ENCODE data around the gene RNF224. TPM values are rescaled to one million over a fixed set of nuclear protein-coding genes. Genes with fewer than 3 reads are reported as not detected.

The RNF224 gene
- total RNA-seq, 1 donor, result 0.09 TPM

DNA sequence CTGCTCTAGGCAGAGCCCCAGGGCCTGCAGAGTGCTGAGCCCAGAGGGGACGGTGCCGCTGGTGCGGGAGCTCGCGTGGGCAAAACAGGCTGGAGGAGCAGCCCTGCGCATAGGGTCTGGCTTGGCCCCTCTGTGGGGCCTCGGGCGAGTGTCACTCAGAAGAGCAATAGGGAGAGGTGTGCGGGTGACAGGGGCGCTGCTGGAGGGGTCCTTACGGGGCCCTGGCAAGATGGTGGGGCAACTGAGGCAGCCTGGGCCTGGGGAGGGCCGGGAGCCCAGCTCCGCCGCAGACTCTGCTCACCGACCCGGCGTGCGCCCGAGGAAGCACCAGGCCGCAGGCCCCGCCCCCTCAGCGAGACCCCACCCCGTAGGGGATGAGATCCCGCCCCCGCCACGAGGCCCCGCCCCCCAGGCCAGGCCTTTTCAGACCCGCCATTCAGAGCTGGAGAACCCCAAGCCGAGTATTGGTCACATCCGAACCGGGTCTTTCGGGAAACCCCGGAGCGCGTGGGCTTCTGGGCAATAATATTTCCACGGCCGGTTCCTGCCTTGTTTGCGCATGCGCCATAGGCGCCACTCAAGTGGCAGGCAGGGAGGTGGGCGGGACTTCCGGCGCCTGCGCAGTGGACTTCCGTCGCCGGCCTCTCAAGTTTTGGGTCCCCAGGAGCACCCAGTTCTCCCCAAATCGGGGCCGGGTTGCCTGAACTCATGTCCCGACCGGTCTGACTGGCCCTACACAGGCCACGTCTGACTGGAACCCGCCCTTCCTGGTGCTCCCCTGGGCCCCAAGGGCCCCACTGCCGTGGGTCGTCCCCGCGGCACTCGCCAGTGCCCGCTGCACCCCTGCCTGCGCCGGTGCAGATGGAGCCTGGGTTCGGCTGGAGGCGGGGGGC lies 4.0 kb upstream of the RNF224 start:
- TF ChIP-seq, protein P1, sequence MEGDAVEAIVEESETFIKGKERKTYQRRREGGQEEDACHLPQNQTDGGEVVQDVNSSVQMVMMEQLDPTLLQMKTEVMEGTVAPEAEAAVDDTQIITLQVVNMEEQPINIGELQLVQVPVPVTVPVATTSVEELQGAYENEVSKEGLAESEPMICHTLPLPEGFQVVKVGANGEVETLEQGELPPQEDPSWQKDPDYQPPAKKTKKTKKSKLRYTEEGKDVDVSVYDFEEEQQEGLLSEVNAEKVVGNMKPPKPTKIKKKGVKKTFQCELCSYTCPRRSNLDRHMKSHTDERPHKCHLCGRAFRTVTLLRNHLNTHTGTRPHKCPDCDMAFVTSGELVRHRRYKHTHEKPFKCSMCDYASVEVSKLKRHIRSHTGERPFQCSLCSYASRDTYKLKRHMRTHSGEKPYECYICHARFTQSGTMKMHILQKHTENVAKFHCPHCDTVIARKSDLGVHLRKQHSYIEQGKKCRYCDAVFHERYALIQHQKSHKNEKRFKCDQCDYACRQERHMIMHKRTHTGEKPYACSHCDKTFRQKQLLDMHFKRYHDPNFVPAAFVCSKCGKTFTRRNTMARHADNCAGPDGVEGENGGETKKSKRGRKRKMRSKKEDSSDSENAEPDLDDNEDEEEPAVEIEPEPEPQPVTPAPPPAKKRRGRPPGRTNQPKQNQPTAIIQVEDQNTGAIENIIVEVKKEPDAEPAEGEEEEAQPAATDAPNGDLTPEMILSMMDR (IDR thresholded peaks at IDR 0.05; ENCODE audit: insufficient read depth, low read length), result no peak
- peak overlapping the region; percentile 80 for H3K4me3 ChIP-seq (ENCODE audit: low read depth, low read length)
- DNase-seq (ENCODE audit: low read depth), result peak; percentile 99

DNA sequence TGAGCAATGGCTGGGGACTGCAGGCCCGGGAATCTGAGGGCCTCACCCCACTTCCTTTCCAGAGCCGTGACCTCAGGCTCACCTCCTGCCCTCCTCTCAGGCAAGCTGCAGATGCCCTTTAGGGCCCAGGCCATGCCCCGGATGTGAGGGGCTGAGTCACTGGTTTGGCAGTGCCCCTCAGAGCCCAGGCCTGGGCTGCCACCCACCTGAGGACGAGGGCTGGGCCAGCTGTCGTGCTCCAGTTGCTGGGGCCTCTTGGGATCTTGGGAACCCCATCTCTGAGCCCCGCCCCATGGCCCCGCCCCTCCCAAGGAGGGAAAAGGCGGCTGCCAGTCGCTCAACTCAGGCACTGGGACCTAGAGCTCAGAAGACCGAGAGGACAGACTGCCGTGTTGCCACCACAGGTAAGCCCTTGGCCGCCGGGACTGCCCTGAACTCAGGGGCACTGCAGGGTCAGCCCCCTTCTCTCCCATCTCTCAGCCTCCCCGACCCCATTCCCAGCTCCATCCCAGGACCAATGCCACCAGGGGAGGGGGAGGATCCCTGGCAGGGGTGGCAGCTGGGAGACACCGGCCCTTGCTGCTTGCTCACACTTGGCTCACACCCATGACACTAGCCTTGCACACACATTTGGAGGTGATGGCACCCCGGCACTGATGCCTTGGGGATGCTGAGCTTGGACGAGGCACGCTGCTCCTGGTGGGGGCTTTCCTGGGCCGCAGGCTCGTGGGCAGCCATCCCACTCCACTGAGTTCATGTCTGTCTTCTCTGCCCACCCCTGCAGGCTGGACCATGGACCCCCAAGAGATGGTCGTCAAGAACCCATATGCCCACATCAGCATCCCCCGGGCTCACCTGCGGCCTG lies 2.2 kb upstream of the RNF224 start, which contains the start of gene CYSRT1:
CYSRT1 (plus strand) TSS at position 345 of the 865 bp plus-strand sequence; CDS start at position 793, 448 bp downstream.
- H3K4me3 ChIP-seq (ENCODE audit: low read depth, low read length), result peak within 1 kb of the TSS; percentile 80
- DNase-seq (ENCODE audit: low read depth), result no peak
- TF ChIP-seq, protein P1 (IDR thresholded peaks at IDR 0.05; ENCODE audit: insufficient read depth, low read length), result no peak

DNA sequence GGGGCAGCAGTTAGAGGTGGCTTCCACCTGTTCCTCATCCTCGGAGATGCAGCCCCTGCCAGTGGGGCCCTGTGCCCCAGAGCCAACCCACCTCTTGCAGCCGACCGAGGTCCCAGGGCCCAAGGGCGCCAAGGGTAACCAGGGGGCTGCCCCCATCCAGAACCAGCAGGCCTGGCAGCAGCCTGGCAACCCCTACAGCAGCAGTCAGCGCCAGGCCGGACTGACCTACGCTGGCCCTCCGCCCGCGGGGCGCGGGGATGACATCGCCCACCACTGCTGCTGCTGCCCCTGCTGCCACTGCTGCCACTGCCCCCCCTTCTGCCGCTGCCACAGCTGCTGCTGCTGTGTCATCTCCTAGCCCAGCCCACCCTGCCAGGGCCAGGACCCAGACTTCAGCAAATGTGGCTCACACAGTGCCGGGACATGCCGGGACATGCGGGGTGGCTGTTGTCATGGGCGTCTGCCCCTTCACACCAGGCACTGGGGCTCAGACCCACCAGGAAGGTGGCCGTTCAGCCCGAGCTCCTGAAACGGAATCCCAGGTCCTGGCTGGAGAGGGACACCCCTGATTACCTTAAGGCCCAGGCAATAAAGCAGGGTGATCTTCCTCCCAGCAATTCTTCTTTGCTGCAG lies 1.5 kb upstream of the RNF224 start:
- TF ChIP-seq, protein P1 (IDR thresholded peaks at IDR 0.05; ENCODE audit: insufficient read depth, low read length), result no peak
- no peak overlapping the region for H3K4me3 ChIP-seq (ENCODE audit: low read depth, low read length)
- DNase-seq (ENCODE audit: low read depth), result no peak

DNA sequence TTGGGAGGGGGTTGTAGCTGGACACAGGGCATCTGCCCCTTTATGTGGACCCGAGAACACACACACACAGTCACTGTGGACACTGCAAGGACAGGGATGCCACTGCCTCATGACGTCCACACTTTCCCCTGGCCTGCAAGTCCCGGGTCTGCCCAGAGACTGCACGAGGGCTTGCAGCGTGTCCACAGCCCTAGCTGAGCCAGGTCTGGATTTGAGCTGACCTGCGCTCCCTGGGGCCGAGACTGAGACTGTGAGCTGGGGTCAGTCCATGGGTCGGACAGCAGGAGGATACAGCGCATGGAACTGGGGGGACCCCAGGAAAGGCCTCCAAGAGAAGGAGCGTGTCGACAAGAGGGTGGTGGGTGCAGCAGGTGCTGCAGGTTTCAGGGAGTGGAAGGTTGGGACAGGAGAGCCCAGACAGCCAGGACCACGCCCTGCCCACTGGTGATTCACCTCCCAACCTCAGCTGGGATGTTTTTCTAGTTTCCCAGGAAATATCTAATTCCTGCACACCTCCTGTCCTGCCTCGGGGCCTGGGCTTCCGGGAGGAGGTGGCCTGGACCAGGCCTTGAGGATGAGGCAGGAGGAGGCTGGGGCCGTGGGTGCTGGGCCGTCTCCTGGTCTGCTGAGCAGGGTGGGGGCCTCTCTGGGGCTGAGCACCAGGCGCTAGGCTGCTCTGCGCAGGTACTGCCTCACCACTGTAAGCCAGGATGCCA lies 806 bp upstream of the RNF224 start:
- no peak overlapping the region for H3K4me3 ChIP-seq (ENCODE audit: low read depth, low read length)
- TF ChIP-seq, protein P1 (IDR thresholded peaks at IDR 0.05; ENCODE audit: insufficient read depth, low read length), result no peak
- no peak for DNase-seq (ENCODE audit: low read depth)

DNA sequence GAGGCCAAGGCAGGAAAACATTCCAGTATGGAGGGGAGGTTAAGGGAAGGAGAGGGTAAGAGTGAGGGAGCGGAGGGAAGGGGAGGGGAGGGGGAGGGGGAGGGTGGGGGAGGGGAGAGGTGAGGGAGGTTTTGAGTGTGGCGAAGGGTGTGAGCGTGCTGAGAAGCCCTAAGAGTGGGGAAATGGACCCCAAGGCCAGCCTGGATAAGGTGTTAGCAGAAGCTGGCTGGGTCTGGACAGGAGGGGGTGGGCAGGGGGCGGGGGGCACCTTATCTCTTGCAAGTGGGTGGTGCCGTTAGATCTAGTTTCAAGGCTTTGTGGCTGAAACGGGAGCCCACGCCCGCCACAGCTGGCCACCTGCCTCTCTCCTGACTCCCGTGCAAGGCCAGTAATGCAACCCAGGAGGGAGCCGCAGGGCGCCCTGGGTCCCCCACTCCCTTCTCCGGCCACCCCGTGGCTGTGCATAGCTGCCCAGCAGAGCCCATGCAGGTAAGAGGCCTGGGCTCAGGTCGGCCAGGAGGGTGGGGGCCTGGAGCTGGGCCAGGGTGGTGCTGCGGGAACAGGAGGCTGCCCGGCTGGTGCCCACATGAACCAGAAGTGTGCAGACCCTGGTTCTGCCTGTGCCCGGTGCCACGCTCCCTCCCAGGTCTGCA lies 677 bp downstream of the RNF224 start:
- no peak for DNase-seq (ENCODE audit: low read depth)
- TF ChIP-seq, protein P1 (IDR thresholded peaks at IDR 0.05; ENCODE audit: insufficient read depth, low read length), result no peak
- no peak overlapping the region for H3K4me3 ChIP-seq (ENCODE audit: low read depth, low read length)

Measured in fibroblast of the aortic adventitia (primary cell).